Caco-2 (cell line): Measurements from ENCODE around the gene PRRT4. TPM values are rescaled to one million over a fixed set of nuclear protein-coding genes. Genes with fewer than 3 reads are reported as not detected.
A peak's percentile ranks its signal among the peaks of the same experiment; 100 is the strongest.

Experiments used
- BruUV-seq: library from RNA; stranded (reverse); fragments of 400-500 nt; replicated peaks from 2 replicates; lab custom pipeline; 2021; lab: Mats Ljungman, UMichigan
- CTCF ChIA-PET: fragments of 300-600 bp; sonication (Branson Sonifier 250); formaldehyde crosslinking; loops from one replicate; lab custom pipeline; 2022; ENCODE audit warnings: antibody characterized with exemption; lab: Charles Lee
- POLR2A ChIA-PET: fragments of 300-600 bp; sonication (Branson Sonifier 250); formaldehyde crosslinking; loops from one replicate; lab custom pipeline; 2022; ENCODE audit warnings: antibody characterized with exemption; lab: Charles Lee
- DNase-seq, 2 experiments: peaks; one replicate each; pipeline versions ENCODE4 v3.0.0 to v3.0.0-alpha.2; 2020 to 2022
- H3K27me3 ChIP-seq: replicated peaks from 2 replicates; pipeline ENCODE4 v1.6.0; 2011; ENCODE audit warnings: low read length; ENCODE audit not compliant: control insufficient read depth, insufficient read depth
- H3K36me3 ChIP-seq: 2 replicates; pipeline ENCODE4 v1.5.1; 2011; ENCODE audit warnings: low read length; ENCODE audit not compliant: control insufficient read depth, insufficient read depth
- H3K4me1 ChIP-seq: fragments of 250-450 bp; sonication (Bioruptor Pico); 2 replicates; pipeline ENCODE4 v1.5.1; 2020; ENCODE audit warnings: mild to moderate bottlenecking
- H3K4me3 ChIP-seq: 2 replicates; pipeline ENCODE4 v1.5.1; 2011; ENCODE audit warnings: low read depth, mild to moderate bottlenecking, control low read depth, low read length
- H3K9me3 ChIP-seq: fragments of 250-450 bp; sonication (Bioruptor Pico); 2 replicates; pipeline ENCODE4 v1.5.1; 2020; ENCODE audit warnings: mild to moderate bottlenecking, moderate library complexity
- H3K27ac Mint-ChIP-seq: one replicate; pipeline ENCODE4 v1.8.0; 2022; ENCODE audit warnings: mixed read lengths; ENCODE audit not compliant: unreplicated experiment
- H3K27me3 Mint-ChIP-seq: one replicate; pipeline ENCODE4 v1.8.0; 2022; ENCODE audit warnings: mixed read lengths; ENCODE audit not compliant: insufficient read depth, unreplicated experiment
- H3K36me3 Mint-ChIP-seq: one replicate; pipeline ENCODE4 v1.8.0; 2022; ENCODE audit warnings: mild to moderate bottlenecking, mixed read lengths; ENCODE audit not compliant: insufficient read depth, unreplicated experiment
- H3K4me1 Mint-ChIP-seq: one replicate; pipeline ENCODE4 v1.8.0; 2022; ENCODE audit warnings: low read depth, mixed read lengths; ENCODE audit not compliant: unreplicated experiment
- H3K4me3 Mint-ChIP-seq: one replicate; pipeline ENCODE4 v1.8.0; 2022; ENCODE audit warnings: mild to moderate bottlenecking, moderate library complexity, mixed read lengths; ENCODE audit not compliant: unreplicated experiment
- H3K9me3 Mint-ChIP-seq: one replicate; pipeline ENCODE4 v1.8.0; 2022; ENCODE audit warnings: mixed read lengths; ENCODE audit not compliant: unreplicated experiment
- intact Hi-C: fragments of 100-400 bp; cut with micrococcal nuclease; formaldehyde crosslinking; loops from one replicate; pipeline ENCODE4 v1.10.0; 2022; ENCODE audit not compliant: unreplicated experiment
- total RNA-seq: library from RNA; stranded (reverse); gene quantifications from 2 replicates; pipeline ENCODE4 v1.2.3, GENCODE V29; 2022
- TF ChIP-seq, protein P1 (sequence below), 2 experiments: fragments of 200-600 bp in 1 of 2; IDR thresholded peaks; 1 replicate in 1 of 2; 2 replicates in 1 of 2; pipeline versions ENCODE4 v1.5.1 to v1.8.0; 2011 to 2022; ENCODE audit warnings: antibody characterized with exemption in 1 of 2, control low read depth in 1 of 2, inconsistent platforms in 1 of 2, low read depth in 1 of 2, low read length in 1 of 2, mild to moderate bottlenecking in 1 of 2, moderate library complexity in 1 of 2; ENCODE audit not compliant: insufficient read depth in 1 of 2, severe bottlenecking in 1 of 2, unreplicated experiment in 1 of 2

Gene PRRT4
- total RNA-seq, 1 experiment from 2014 or later = 0.43 TPM

DNA sequence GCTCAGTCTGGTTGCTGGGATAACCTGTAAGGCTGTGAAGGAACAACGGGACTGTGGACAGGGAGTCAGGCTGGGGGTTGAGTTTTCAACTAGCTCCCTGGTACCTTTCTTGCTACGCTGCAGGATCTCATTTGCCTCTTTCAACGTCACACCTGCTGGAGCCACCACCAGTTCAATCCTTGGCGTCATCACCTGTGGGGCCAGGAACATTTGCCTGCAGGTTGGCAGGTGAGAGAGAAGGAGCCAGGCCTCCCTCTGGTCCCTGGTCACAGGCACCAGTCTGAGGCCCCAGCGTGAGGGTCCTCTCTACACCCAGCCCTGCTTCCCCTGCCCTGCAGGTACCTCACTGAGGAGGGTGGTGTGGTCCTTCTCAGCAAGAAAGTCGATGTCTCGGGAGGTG lies 38.5 kb upstream of the PRRT4 start:
- Mint-ChIP-seq H3K9me3 (no peaks in the 10 kb centered on the region), H3K4me1 (peaks cover 7% of the 10 kb centered on the region), H3K36me3 (peaks cover 8% of the 10 kb centered on the region), H3K27ac (no peak overlapping the region), H3K4me3 (no peak overlapping the region), H3K27me3 (no peaks in the 10 kb centered on the region)
- no peak overlapping the region for H3K4me3 ChIP-seq
- H3K27me3 ChIP-seq = no peaks in the 10 kb centered on the region
- intact Hi-C loops = loop anchor here (5.0 kb wide), 1 partner anchor 233 kb away; no protein-coding TSS in a partner anchor
- no TSS peak for BruUV-seq
- POLR2A ChIA-PET = interaction anchor here (0.5 kb wide), 1 partner anchor 53 kb away, joined by 4 read pairs; no protein-coding TSS in a partner anchor
- TF ChIP-seq, protein P1, sequence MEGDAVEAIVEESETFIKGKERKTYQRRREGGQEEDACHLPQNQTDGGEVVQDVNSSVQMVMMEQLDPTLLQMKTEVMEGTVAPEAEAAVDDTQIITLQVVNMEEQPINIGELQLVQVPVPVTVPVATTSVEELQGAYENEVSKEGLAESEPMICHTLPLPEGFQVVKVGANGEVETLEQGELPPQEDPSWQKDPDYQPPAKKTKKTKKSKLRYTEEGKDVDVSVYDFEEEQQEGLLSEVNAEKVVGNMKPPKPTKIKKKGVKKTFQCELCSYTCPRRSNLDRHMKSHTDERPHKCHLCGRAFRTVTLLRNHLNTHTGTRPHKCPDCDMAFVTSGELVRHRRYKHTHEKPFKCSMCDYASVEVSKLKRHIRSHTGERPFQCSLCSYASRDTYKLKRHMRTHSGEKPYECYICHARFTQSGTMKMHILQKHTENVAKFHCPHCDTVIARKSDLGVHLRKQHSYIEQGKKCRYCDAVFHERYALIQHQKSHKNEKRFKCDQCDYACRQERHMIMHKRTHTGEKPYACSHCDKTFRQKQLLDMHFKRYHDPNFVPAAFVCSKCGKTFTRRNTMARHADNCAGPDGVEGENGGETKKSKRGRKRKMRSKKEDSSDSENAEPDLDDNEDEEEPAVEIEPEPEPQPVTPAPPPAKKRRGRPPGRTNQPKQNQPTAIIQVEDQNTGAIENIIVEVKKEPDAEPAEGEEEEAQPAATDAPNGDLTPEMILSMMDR (IDR thresholded peaks at IDR 0.05; ENCODE audit: insufficient read depth in 1 of 2, low read depth in 1 of 2, low read length in 1 of 2, severe bottlenecking in 1 of 2, unreplicated experiment in 1 of 2) = no peak
- CTCF ChIA-PET = interaction anchor here (0.6 to 1.4 kb wide), 6 partner anchors 9 to 59 kb away, joined by 3 to 5 read pairs (median 3); no protein-coding TSS in a partner anchor
- peaks cover 14% of the 10 kb centered on the region for H3K4me1 ChIP-seq
- no peaks in the 10 kb centered on the region for H3K9me3 ChIP-seq
- no peak for DNase-seq
- H3K36me3 ChIP-seq = no peaks in the 10 kb centered on the region; the same call in 1 of the 2 replicates

DNA sequence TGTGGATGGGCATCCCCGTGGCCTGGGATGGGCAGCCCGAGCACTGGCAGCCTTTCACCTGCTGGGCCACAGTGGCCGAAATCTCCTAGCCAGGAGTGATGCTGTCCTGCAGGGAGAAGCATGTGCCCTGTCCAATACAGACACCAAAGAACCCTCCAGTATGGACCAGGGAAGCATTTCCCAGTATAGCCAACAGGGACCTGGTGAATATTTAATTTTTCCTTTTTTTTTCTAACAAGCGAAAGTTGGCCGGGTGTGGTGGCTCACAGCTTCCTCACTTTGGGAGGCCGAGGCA lies 37.3 kb upstream of the PRRT4 start:
- TF ChIP-seq, protein P1 (IDR thresholded peaks at IDR 0.05; ENCODE audit: insufficient read depth in 1 of 2, low read depth in 1 of 2, low read length in 1 of 2, severe bottlenecking in 1 of 2, unreplicated experiment in 1 of 2) = no peak
- CTCF ChIA-PET = interaction anchor here (1.4 kb wide), 1 partner anchor 28 kb away, joined by 5 read pairs; no protein-coding TSS in a partner anchor
- Mint-ChIP-seq H3K9me3 (no peaks in the 10 kb centered on the region), H3K4me1 (peaks cover under 1% of the 10 kb centered on the region), H3K36me3 (peaks cover 8% of the 10 kb centered on the region), H3K27ac (no peak overlapping the region), H3K4me3 (no peak overlapping the region), H3K27me3 (no peaks in the 10 kb centered on the region)
- no peak for DNase-seq
- POLR2A ChIA-PET = no interaction called here
- Histone ChIP-seq H3K36me3 (no peaks in the 10 kb centered on the region; the same call in 1 of the 2 replicates), H3K4me3 (no peak overlapping the region), H3K4me1 (peaks cover 2% of the 10 kb centered on the region; the same call in 1 of the 2 replicates), H3K27me3 (no peaks in the 10 kb centered on the region), H3K9me3 (no peaks in the 10 kb centered on the region)
- intact Hi-C loops = loop anchor here (1.0 kb wide), 3 partner anchors 12 to 61 kb away; no protein-coding TSS in a partner anchor
- BruUV-seq = no TSS peak

DNA sequence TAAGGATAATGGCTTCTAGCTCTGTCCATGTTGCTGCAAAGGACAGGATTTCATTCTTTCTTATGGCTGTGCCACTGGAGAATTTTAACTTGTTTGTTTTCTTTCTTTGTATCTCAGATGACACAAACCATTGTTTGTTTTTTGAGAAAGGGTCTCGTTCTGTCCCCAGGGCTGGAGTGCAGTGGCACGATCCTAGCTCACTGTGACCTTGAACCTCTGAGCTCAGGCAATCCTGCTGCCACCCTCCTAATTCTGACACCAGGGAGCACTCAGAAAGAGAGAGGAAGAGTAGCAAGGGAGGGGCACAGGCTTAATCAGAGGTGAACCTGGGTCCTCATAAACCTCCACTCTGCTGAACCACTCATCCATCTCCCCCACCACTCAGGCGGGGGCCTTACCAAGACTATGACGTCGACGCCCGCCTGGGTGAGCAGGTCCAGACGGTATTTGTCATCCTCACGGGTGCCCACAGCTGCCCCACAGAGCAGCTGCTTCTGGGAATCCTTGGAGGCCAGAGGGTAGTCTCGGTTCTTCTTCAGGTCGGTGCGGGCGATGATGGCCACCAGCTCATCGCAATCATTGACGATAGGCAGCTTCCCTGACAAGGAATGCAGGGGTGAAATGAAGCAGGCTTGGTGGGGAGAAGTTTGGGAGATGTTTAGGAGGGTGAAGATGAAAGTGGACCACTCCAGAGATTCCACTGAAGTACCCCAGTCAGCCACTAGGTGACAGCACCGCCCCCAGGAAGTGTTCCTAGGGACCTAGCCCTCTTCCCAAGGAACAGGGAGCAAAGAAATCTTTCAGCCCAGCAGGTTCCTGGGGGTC lies 36.7 kb upstream of the PRRT4 start:
- Histone ChIP-seq H3K27me3 (no peaks in the 10 kb centered on the region), H3K36me3 (no peaks in the 10 kb centered on the region; the same call in 1 of the 2 replicates), H3K4me1 (no peaks in the 10 kb centered on the region), H3K9me3 (no peaks in the 10 kb centered on the region), H3K4me3 (no peak overlapping the region)
- intact Hi-C loops = loop anchor here (1.0 kb wide), 3 partner anchors 12 to 61 kb away; no protein-coding TSS in a partner anchor
- TF ChIP-seq, protein P1 (IDR thresholded peaks at IDR 0.05; ENCODE audit: insufficient read depth in 1 of 2, low read depth in 1 of 2, low read length in 1 of 2, severe bottlenecking in 1 of 2, unreplicated experiment in 1 of 2) = peak; percentile 95 to 98
- no TSS peak for BruUV-seq
- DNase-seq = peak; percentile 66 to 78
- H3K4me3 Mint-ChIP-seq = no peak overlapping the region
- H3K27me3 Mint-ChIP-seq = no peaks in the 10 kb centered on the region
- no peaks in the 10 kb centered on the region for H3K4me1 Mint-ChIP-seq
- no peaks in the 10 kb centered on the region for H3K9me3 Mint-ChIP-seq
- H3K36me3 Mint-ChIP-seq = peaks cover 8% of the 10 kb centered on the region
- no peak overlapping the region for H3K27ac Mint-ChIP-seq
- POLR2A ChIA-PET = no interaction called here
- CTCF ChIA-PET = interaction anchor here (0.6 to 1.6 kb wide), 7 partner anchors 10 to 76 kb away, joined by 3 to 7 read pairs (median 4); no protein-coding TSS in a partner anchor
